ENCODE data around the gene TALDO1. TPM values are rescaled to one million over a fixed set of nuclear protein-coding genes. Genes with fewer than 3 reads are reported as not detected.

Gene TALDO1
- total RNA-seq, 1 donor from 2014 or later, result 182 TPM

DNA sequence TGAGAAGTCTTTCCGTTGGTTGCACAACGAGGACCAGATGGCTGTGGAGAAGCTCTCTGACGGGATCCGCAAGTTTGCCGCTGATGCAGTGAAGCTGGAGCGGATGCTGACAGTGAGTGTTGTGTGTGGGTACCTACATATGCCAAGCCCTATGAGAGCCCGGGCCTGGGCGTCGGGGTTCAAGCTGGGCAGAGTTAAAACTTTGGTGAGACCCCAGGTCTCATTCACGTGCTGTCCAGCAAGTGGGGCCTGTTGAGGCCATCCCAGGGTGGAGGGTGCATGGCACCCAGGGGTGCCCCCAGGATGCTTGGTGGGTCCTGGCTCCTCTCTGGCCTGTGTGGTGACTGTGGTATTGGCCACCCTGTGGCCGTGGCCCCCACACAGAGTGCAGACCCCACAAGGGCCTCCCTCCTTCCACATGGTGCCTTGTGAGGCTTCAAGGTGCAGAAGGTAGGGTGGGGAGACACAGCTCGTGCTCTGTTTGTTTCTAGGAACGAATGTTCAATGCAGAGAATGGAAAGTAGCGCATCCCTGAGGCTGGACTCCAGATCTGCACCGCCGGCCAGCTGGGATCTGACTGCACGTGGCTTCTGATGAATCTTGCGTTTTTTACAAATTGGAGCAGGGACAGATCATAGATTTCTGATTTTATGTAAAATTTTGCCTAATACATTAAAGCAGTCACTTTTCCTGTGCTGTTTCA lies 17.2 kb downstream of the TALDO1 start:
- Mint-ChIP-seq H3K27me3 (ENCODE audit: unreplicated experiment) (peaks cover 11% of the 10 kb centered on the region), H3K36me3 (ENCODE audit: unreplicated experiment) (peaks cover 5% of the 10 kb centered on the region), H3K27ac (ENCODE audit: unreplicated experiment) (peak overlapping the region; percentile 75), H3K4me1 (ENCODE audit: low read depth, unreplicated experiment) (peaks cover 9% of the 10 kb centered on the region), H3K9me3 (ENCODE audit: unreplicated experiment) (peaks cover 22% of the 10 kb centered on the region), H3K4me3 (ENCODE audit: unreplicated experiment) (peak overlapping the region; percentile 26)
- DNase-seq, result no peak
- TF ChIP-seq, protein P1, sequence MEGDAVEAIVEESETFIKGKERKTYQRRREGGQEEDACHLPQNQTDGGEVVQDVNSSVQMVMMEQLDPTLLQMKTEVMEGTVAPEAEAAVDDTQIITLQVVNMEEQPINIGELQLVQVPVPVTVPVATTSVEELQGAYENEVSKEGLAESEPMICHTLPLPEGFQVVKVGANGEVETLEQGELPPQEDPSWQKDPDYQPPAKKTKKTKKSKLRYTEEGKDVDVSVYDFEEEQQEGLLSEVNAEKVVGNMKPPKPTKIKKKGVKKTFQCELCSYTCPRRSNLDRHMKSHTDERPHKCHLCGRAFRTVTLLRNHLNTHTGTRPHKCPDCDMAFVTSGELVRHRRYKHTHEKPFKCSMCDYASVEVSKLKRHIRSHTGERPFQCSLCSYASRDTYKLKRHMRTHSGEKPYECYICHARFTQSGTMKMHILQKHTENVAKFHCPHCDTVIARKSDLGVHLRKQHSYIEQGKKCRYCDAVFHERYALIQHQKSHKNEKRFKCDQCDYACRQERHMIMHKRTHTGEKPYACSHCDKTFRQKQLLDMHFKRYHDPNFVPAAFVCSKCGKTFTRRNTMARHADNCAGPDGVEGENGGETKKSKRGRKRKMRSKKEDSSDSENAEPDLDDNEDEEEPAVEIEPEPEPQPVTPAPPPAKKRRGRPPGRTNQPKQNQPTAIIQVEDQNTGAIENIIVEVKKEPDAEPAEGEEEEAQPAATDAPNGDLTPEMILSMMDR (IDR thresholded peaks at IDR 0.05; ENCODE audit: partially characterized antibody, unreplicated experiment), result no peak

DNA sequence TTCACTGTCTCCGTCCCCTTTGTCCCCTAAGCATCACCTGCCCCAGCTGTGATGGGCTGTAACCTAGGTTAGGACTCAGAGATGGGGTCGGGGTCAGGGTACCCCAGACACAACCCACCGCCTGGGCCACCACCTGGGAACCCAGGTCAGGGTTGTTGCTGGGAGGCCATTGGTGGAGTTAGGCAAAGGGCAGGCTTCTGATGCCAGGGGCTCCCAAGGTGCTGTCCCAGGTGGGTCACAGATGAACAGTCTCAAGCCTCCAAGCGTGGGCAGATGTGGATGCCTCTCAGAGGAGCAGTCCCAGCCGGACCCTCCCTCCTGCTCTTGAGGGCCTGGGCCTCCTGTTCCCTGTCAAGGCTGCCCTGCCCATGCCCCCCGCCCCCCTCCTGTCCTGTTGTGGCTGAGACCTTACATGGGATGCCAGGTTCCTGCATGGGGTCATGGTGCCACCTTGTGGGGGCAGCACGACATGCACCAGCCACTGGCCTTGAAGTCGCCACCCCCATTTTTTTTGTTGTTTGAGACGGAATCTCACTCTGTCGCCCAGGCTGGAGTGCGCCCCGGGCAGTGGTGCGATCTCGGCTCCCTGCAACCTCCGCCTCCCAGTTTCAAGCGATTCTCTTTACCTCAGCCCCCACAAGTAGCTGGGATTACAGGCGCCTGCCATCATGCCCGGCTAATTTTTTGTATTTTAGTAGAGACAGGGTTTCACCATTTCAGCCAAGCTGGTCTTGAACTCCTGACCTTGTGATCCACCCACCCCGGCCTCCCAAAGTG lies 17.9 kb downstream of the TALDO1 start:
- TF ChIP-seq, protein P1 (IDR thresholded peaks at IDR 0.05; ENCODE audit: partially characterized antibody, unreplicated experiment), result peak; percentile 49
- peaks cover 5% of the 10 kb centered on the region for H3K36me3 Mint-ChIP-seq (ENCODE audit: unreplicated experiment)
- peaks cover 22% of the 10 kb centered on the region for H3K9me3 Mint-ChIP-seq (ENCODE audit: unreplicated experiment)
- H3K4me3 Mint-ChIP-seq (ENCODE audit: unreplicated experiment), result no peak overlapping the region
- DNase-seq, result peak; percentile 76
- peak overlapping the region; percentile 75 for H3K27ac Mint-ChIP-seq (ENCODE audit: unreplicated experiment)
- H3K4me1 Mint-ChIP-seq (ENCODE audit: low read depth, unreplicated experiment), result peaks cover 9% of the 10 kb centered on the region
- H3K27me3 Mint-ChIP-seq (ENCODE audit: unreplicated experiment), result peaks cover 11% of the 10 kb centered on the region

DNA sequence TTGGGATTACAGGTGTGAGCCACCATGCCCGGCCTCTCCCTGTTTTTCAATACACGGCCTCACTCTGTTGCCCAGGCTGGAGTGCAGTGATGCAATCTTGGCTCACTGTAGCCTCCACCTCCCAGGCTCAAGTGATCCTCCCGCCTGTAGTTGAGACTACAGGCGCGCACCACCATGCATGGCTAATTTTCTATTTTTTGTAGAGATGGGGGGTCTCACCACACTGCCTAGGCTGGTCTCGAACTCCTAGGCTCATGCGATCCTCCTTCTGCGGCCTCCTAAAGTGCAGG lies 18.5 kb downstream of the TALDO1 start:
- peaks cover 5% of the 10 kb centered on the region for H3K36me3 Mint-ChIP-seq (ENCODE audit: unreplicated experiment)
- TF ChIP-seq, protein P1 (IDR thresholded peaks at IDR 0.05; ENCODE audit: partially characterized antibody, unreplicated experiment), result no peak
- H3K9me3 Mint-ChIP-seq (ENCODE audit: unreplicated experiment), result peaks cover 22% of the 10 kb centered on the region
- DNase-seq, result no peak
- H3K27me3 Mint-ChIP-seq (ENCODE audit: unreplicated experiment), result peaks cover 11% of the 10 kb centered on the region
- H3K27ac Mint-ChIP-seq (ENCODE audit: unreplicated experiment), result peak overlapping the region; percentile 43
- no peak overlapping the region for H3K4me3 Mint-ChIP-seq (ENCODE audit: unreplicated experiment)
- H3K4me1 Mint-ChIP-seq (ENCODE audit: low read depth, unreplicated experiment), result peaks cover 9% of the 10 kb centered on the region

DNA sequence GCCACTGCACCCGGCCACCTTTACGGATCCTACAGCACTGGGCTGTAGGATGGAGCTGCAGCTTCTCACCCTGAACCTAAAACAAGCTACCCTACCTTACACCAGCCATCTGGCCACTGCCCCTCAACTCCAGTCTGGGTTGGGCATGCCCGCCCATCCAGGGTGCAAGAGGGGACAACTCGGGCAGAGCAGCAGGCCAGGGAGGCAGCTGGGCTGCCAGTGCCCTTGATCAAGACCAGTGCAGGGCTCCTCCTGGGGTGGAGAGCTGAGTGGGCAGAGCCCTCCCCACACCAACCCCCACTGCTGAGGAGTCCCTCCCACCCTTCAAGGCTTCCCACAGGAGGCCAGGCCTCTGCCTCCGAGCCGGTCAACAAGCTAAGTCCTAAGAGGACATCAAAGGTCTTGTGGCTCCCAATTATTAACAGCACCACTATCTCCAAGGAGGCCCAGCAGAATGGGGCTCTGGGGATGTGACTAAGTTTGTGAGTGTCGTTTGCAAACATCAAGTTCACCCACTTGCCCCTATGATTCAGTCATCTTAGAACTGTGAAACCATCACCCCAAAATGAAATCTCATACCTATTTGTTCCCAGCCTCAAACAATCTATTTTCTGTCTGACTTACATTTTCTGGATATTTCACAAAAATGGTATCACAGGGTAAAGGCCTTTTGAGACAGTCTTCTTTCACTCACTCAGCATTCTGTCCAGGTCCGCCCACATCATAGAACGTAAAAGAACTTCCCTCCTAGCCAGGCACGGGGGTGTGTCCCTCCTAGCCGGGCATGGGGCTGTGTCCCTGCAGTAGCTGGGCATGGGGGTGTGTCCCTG lies 19.1 kb downstream of the TALDO1 start:
- TF ChIP-seq, protein P1 (IDR thresholded peaks at IDR 0.05; ENCODE audit: partially characterized antibody, unreplicated experiment), result no peak
- H3K27ac Mint-ChIP-seq (ENCODE audit: unreplicated experiment), result no peak overlapping the region
- peaks cover 21% of the 10 kb centered on the region for H3K9me3 Mint-ChIP-seq (ENCODE audit: unreplicated experiment)
- peaks cover 9% of the 10 kb centered on the region for H3K4me1 Mint-ChIP-seq (ENCODE audit: low read depth, unreplicated experiment)
- DNase-seq, result no peak
- peaks cover 11% of the 10 kb centered on the region for H3K27me3 Mint-ChIP-seq (ENCODE audit: unreplicated experiment)
- H3K4me3 Mint-ChIP-seq (ENCODE audit: unreplicated experiment), result no peak overlapping the region
- peaks cover 5% of the 10 kb centered on the region for H3K36me3 Mint-ChIP-seq (ENCODE audit: unreplicated experiment)

Data from glutamatergic neuron (in vitro differentiated cells).